HG03097 (cell line): ENCODE measurements around the gene FCSK.

Experiments used
- ATAC-seq: cut with Tn5 transposase; IDR thresholded peaks from one replicate; pipeline ENCODE4 v1.9.1; 2021; ENCODE audit not compliant: unreplicated experiment, low FRiP score

The FCSK gene

GRCh38 chr16:70476272-70477020 is 22.1 kb downstream of the FCSK start:
- peak; percentile 76 for ATAC-seq

- ATAC-seq = no peak
Observed at GRCh38 chr16:70478169-70478568, 23.8 kb downstream of the FCSK start.

GRCh38 chr16:70478912-70479341 is 24.5 kb downstream of the FCSK start:
- ATAC-seq = no peak

- no peak for ATAC-seq
Observed at GRCh38 chr16:70480127-70481105, 26.0 kb downstream of the FCSK start.

- no peak for ATAC-seq
Observed at GRCh38 chr16:70481929-70482536, 27.6 kb downstream of the FCSK start.

GRCh38 chr16:70482624-70483023 is 28.2 kb downstream of the FCSK start:
- ATAC-seq = no peak

GRCh38 chr16:70483426-70483825 is 29.0 kb downstream of the FCSK start:
- no peak for ATAC-seq

GRCh38 chr16:70484867-70485266 is 30.5 kb downstream of the FCSK start:
- no peak for ATAC-seq

- ATAC-seq = no peak
Observed at GRCh38 chr16:70490261-70490660, 35.9 kb downstream of the FCSK start.

- ATAC-seq = no peak
Observed at GRCh38 chr16:70493802-70494201, 39.4 kb downstream of the FCSK start.

GRCh38 chr16:70494202-70494770 is 39.9 kb downstream of the FCSK start:
- ATAC-seq = no peak

- no peak for ATAC-seq
Observed at GRCh38 chr16:70494777-70495176, 40.4 kb downstream of the FCSK start.

- ATAC-seq = no peak
Observed at GRCh38 chr16:70495425-70496182, 41.2 kb downstream of the FCSK start.

- no peak for ATAC-seq
Observed at GRCh38 chr16:70496513-70496912, 42.1 kb downstream of the FCSK start.

GRCh38 chr16:70508752-70509151 is 54.4 kb downstream of the FCSK start:
- no peak for ATAC-seq

- no peak for ATAC-seq
Observed at GRCh38 chr16:70510216-70510615, 55.8 kb downstream of the FCSK start.

GRCh38 chr16:70511833-70512232 is 57.4 kb downstream of the FCSK start:
- ATAC-seq = no peak

- ATAC-seq = no peak
Observed at GRCh38 chr16:70512456-70512855, 58.1 kb downstream of the FCSK start.

- ATAC-seq = no peak
Observed at GRCh38 chr16:70520612-70521297, 66.4 kb downstream of the FCSK start.
